GM19397 (cell line): ENCODE results near the gene HOXB5.

Experiments used
- ATAC-seq: cut with Tn5 transposase; IDR thresholded peaks from one replicate; pipeline ENCODE4 v1.9.1; 2021; ENCODE audit warnings: mild to moderate bottlenecking, moderate library complexity; ENCODE audit not compliant: unreplicated experiment

Gene HOXB5

DNA sequence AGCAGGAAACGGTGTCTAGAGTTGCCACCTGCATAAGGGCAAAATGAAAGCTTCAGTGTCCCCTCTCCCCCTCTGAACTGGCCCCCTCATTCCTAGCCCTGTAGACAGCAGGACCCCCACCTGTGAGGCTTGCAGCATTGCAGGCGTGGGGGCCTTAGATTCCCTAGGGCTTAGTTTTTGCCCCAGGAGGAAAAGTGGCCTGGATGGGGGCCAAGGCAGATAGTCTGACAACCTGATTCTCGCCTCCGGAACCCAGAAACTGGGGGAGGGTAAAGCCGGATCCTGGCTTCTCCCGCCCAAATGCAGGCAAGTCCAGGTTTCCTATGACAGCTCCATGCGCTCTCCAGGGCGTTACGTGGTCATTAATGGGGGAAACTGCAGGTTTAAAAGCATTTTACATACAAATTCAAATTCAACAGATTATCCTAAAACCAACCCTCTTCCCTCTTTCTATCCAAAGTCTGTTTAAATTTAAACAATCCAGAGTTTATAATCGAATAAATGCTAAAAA lies 11.9 kb upstream of the HOXB5 start:
- no peak for ATAC-seq

DNA sequence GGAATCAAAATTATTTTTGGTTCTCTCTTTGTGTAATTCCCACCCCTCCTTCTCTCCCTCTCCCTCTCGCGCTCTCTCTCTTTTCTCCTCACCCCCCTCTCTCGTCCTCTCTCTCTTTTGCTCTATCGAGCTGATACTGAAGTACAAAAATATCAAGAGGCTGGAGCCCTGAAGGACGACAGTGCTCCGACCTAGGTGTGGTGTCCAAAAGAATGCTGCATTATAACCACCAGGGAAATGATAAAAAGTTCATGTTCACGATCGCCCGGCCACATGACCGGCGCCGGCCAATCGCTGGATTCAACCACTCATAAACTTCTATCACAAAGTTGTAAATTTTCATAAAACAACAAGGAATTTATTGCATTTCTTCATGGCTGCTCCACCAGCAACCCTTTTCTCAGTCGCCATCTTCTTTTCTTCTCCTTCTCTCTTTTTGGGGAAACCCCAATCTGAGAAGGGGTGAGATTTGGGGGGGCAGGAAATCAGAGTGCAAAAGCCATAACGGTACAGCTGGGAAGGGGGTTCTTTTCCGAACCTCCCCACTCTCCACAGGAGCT lies 11.3 kb upstream of the HOXB5 start, which contains the start of gene HOXB6:
Gene HOXB6, minus strand, starts transcription at position 217 of the 560 bp plus-strand sequence. CDS start 6,836 bp downstream, outside the sequence.
- no peak for ATAC-seq

DNA sequence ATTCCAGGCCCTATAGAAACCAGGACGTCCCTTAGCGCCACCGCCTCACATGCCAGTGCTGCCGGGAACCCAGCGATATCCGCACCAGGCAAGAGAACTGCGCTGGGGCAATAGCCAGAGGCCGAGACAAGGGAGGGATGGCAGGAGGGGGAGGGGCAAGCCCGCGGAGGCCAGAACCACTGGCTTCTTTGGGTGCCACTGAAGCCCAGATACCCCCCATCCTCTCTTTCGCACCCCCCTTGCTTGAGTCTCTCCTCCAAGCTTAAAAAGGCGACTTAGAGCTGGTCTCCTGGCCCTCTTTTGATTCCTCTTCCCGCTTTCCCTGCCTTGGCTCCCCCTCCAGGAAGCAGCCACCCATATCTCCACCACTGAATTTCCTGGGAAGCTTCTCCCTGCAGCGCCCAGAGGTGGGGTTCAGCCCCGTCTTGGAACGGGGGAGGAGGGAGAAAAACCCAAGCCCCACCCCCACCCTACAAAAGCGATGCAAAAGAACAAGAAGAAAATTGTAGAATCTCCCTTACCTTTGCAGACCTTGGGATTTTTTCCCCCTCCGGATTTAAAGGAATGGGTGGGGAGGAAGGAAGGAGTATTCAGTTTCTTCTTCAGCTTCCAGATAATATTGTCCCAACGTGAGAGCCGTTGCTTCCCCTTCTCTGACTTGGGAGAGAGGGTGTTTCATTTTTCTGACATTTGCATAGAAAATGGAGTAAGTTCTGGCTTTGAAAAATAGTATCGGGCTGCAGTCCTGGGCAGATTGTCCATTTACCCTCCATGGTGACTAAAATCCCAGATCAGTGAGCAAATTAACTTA lies 10.6 kb upstream of the HOXB5 start:
- ATAC-seq, result no peak

DNA sequence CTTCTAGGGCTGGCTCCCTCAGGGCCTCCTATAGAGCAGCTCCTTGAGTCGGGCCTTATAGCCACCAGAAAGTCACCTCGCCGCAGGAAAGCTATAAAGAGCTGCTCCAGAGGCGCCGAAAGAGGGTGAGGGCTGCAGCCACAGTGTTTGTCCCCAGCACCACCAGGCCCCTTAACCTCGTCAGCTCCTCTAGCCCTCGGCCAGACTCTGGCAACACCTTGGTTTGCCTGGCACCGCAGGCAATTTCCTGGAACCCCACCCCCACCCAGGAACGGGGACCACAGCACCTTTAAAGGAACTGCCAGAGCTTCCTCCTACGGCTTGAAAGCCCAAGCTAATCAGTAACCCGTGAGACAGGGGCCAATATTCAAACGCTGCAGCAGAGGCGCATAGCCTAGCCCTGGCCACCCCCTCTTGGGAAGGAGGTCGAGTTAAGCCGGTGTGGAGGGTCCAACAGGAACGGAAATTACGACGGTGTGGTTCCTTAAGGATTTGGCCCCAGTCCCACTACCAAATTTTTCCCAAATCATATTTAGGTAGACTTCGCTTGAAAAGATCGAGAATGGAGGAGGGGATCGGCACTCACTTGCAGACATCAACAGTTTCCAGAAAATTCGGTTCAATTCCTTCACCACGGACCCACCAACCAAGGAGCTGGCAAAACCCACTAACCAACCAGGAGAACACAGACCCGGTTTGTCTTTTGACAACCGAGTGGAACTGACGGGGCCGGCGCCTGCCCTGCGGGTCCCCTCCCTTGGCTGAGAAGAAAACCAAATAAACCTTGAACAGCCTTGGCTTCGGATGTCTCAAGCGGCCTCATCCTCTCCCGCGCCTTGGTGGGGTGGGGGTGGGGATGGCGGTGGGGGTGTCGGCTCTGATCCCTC lies 8.2 kb upstream of the HOXB5 start:
- no peak for ATAC-seq

DNA sequence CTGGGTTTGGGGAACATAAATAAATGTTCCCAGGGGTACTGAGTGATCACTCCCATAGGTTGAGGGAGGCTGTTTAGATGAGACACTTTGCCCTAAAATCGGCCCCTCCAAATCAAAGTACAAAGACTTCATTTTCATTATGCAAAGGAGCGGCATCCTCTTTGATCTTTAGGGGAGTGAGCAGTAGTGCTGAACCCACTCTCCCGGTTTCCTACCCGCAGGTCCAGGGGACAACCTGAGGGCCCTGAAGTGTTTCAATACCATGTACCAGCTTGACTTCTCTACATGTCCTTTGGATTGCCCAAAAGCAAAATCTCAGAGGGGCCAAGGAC lies 7.6 kb upstream of the HOXB5 start:
- no peak for ATAC-seq

DNA sequence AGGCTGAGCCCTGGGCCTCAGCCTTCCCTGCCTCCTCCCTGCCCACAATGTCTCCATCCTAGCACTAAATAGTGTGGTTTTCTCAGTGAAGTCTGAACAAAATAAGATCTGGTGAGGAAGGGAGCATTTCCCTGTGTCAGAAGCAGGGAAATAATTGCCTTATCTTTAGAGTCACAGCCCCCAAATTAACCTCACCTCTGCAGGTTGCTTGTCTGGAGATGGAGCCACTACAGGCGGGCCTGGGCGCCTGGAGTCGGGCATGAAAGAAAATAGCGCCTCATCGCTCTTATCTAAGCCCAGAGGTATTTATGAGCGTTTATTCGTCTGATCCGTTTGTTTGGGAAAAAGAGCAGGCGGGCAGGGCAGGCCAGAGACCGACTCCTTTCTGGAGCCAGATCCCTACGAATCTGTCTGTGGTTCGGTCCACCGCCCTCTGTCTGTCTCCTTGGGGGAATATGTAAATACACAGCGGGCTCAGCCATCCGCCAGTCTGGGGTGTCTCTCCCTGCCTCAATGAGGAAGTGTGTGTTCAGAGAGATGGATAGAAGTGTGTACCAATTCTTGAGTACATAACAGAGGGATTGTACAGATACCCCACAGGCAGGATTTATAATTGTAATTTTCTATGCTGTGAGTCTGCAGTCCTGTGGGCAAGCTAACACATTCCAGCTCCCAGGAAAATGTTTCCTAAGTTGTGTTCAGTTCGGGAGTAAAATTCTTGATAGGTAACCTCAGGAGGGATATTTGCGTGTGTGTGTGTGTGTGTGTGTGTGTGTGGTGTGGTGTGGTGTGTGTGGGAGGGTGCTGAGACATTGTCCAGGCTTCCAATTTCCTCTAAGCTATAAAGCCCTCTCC lies 6.9 kb upstream of the HOXB5 start:
- ATAC-seq, result no peak

DNA sequence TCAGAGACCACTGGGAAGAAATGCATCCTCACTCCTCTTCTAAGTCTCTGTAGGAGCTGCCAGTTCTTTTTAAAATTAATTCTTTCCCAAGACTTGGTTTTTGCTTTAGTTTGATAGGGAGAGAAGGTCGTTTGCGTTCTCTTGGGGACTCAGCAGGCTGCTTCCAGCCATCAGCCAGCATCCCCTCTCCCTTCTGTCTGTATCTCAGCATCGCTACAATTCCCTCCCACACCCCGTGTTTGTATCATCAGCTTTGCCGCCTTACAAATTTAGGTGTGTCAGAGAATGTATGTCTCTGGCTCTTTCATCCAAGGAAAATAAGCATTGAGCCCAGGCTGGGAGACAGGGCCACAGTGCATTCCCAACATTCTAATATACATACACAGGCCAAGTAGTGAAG lies 5.8 kb upstream of the HOXB5 start:
- ATAC-seq, result no peak

DNA sequence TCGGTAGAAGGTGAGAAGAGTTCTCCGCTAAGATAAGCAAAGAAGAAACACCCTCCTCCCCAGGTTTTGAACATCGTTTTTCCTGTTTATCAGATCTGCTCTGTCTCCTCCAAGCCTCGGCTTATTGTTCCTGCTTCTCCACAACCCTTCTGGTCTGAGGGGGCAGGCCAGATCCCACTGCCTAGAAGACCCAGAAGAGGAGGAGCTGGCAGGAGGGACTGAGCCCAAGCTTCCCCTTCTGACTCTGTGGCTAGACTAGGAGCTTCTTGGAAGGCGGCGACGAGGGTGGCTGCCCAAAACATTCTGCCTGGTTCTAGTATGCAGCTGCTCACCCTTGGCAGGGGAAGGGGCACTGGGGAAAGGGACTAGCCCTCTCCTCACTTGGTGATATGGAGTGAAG lies 5.2 kb upstream of the HOXB5 start:
- no peak for ATAC-seq

DNA sequence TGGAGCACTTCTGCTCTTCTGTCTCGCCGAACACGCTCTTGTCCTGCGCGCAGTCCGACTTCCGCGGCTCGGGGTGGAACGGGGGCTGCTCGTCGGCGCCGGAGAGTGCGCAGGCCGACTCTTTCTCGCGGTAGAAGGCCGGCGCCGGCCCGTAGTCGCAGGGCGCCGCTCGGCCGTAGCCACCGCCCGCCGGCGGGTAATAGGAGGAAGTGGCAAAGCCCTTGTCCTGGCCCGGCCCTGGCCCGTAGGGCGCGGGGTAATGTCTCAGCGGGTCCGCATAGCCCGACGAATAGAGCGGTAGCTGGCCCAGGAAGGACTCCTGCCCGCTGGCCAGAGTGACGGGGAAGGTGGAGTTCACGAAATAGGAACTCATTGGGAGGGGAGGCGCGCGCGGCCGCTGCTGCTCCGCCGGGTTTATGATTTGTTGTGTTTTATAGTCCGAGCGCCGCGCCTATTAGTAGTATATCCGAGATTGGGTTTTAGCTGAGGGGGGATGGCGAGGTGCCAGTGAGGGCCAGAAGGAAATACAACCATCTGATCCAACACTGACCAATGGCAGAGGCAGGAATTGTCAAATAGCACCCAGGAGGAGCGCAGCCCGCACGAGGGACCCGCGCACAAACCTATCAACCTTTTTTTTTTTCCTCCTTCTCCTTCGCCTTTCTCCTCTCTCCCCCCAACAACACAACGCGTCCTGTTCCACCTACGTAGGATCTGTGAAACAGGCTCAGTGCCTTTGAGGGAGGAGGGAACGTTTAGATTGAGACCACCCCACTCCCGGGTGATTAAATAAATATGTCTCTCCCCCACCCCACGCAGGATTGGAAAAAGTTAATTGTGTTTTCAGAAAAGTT lies 4.4 kb upstream of the HOXB5 start:
- peak; percentile 35 for ATAC-seq

DNA sequence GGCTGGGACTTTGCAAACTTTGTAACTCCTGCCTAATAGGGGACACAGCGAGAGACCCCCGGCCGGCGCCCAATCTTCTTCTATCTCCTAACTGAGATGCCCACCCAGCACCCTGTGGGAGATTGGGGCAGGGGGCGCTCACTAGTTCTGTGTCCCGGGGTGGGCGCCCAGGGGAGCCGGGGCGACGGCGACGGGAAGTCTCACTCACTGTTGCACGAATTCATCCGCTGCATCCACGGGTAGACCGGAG lies 3.9 kb upstream of the HOXB5 start:
- no peak for ATAC-seq

DNA sequence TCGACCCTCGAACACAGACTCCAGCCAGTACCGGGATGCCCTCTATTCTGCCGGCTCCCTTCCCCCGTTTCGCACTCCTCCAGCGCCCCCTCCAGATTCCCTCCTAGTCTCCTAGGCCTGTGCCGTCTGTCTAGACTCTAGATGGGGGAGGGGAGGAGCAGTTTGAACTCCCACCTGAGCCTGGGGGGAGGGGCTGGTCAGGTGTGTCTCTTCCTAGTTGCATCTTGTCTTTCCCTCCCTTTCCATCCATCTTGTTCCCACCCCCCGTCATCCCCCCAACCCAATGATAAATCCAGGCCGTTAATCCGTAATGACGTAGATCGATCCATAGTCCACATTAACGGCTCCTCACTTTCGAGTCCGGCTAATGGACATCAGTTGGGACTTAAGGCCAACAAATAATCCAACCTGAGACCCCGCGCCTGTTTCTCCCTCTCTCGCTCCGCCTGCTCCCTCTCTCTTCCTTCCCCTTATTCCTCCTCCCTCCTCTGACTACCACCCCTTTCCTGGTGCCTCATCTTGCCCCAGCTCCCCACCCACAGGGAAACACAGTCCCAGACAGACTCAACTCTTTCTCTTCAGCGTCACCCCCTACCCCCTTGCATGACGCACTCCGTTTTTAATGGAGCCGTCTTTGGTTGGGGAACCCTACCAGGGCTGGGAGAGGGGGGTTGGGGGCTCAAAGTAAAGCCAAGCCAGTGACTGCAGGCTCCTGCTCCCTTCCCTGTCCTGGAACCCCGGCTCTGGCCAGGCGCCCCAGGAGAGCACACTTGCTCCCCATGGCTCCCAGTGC lies 3.4 kb upstream of the HOXB5 start:
- ATAC-seq, result no peak

DNA sequence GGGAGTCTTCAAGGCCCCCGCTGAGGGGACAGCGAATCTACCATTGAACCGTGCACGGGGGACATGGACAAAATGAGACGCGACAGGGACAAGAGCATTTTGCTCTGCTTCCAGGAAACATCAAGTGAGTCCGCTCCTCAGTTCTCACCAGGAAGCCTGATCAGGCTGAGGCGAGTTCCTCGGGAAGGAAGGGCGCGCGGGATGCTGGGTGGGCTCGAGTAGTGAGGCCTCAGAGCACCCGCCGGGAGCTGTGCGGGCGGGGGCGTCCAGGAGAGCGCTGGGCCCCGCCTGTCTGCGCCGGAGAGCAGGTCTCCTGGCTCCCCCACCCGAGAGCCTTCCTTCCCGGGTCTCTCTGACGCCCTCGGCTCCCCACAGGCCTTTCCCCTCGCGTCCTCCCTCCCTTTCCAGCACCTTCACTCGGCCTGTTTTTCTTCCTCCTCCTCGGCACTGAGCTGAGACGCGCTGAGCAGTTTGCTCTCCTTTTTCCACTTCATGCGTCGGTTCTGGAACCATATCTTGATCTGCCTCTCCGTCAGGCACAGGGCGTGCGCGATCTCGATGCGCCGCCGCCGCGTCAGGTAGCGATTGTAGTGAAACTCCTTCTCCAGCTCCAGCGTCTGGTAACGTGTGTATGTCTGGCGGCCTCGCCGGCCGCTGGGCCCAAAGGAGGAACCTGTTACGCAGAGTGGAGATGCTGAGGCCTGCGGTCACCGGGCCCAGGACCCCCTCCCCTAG lies 2.6 kb upstream of the HOXB5 start:
- ATAC-seq, result no peak

DNA sequence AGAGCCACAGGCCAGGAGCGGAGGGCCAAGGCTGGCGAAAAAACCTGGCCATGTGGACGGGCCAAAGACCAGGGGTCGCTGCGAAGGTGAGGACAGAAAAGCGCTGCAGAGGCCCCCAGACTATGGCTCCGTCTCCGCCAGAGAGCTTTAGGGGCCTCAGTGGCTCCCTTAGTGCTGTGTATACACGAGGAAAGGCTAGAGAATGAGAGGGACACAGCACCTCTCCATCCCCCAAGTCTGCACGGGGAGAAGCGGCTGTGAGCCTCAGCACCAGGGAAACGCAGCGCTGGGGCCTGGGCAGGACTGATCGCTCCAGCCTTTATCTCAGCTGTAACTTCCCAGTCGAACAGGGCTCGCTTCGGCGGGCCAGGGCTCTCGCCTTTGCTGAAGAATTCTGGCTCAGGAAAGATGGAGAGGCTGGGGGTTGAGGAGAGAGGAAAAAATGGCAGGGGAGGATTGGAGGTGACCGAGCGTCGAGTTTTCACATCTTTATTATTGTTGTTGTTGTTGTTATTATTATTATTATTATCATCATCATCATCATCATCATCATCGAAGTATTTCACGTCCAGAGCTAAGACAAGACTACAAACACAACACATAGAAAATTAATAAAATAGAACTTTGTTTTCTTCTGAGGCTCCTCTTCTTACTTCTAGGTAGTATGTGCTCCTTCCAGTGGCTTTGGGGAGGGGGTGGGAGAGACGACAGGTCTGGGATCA lies 1.9 kb upstream of the HOXB5 start:
- ATAC-seq, result no peak

DNA sequence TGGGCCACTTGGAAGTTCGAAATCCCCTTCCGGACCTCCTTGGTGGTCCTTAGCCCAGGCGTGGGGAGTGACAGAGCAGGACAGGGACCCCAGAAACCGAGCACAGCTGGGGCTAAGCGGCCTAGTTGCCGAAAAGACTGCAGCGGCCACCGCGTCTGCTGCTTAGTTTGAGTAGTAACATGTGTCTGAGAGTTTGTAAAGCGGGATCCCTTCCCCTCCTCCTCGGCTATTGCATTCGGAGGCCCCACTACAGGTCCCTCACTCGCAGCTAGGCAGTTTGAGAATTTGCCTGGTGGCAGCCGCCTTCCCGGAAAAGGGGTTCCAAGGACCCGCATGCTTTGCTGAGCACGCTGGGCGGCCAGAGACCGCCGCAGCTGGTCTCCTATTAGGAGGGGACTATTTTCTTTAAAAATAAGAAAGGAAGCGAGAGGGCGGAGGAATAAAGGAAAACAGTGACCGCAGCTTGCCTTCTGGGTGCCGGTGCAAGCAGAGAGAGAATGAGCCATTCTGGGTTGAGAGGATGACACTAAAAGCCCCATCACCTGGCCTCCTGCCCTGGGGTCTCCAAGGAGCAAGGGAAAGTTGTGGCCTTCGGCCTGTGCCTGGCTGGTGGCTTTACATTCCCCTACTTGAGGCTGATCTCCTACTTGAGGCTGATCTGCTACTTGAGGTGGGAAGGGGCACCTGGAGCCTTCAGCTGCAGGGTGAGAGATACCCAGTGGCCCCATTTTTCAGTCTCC lies 1.1 kb upstream of the HOXB5 start:
- no peak for ATAC-seq

DNA sequence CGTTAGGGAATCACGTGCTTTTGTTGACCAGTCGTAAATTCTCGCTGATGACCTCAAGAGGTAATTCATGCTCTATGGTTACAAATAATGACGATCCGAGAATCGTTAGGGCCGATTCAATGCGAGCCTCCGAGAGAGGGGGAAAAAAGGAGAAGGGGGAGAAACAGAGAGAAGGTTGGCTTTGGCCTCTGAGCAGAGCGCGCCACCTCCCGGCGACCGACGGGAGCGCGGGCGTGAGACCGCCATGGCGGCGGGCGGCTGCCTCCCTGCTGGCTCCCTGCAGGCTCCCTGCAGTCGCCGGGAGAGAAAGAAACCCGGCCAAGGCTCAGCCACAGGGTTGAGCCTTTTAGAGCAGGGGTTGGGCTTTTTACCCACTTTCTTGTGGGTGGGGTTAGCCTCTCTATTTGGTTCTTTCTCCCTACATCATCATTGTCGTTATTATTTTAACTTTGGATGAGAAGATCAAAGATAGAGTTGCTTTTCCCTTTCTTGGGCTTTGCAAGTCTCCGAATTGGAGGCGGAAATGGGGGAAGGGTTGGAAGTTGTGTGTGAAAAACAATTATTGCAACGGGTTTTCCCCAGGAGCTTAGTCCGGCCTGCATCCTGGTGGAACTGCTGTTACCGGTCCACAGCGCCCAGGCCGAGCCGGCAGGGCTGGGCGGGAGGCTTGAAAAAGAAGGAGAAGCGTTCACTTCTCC lies 410 bp upstream of the HOXB5 start:
- no peak for ATAC-seq

DNA sequence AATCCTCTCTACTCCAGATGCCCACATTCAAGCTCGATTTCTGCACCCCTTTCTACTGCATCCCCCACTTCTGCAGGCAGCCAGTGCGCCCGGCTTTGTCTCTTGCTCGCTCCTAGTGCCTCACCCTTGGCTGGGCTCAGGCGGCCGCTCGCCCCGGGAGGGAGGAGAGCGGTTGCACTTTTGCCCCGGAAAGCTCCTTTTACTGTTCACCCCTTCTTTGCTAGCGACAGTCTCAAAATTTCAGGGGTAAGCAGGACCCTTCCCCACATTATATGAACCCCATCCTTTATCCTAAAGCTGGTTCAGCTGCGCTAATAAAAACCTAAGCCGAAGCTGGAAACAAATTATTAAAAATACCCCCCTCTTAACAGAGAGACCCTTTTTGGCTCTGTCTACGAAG lies 1.0 kb downstream of the HOXB5 start:
- no peak for ATAC-seq

DNA sequence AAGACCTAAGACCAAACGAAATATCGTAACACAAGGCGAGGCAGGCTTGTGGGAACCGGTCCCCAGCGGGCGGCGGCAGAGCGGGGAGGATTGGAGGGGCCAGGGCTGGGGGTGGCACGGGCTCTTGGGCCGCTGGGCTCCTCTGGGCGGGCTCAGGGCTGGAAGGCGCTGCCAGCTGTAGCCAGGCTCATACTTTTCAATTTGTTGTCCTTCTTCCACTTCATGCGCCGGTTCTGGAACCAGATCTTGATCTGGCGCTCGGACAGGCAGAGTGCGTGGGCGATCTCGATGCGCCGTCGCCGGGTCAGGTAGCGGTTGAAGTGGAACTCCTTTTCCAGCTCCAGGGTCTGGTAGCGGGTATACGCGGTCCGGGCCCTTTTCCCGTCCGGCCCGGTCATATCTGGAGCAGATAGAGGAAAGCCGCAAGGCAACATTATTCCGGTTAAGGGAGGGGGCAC lies 1.5 kb downstream of the HOXB5 start:
- ATAC-seq, result no peak
